NCI-H82 treated with DMSO at 0.1 percent for 48 hours (cell line): Measurements from ENCODE around the gene NME4.
"Not testable (repeated sequence)": the region's sequence is repeated elsewhere in the genome, so short reads cannot be mapped to it uniquely, and the experiment has no call there.

Source experiments
- DNase-seq: peaks from one replicate; lab custom pipeline; 2025; ENCODE audit not compliant: unreplicated experiment; lab: John Stamatoyannopoulos, UW

Gene NME4

GRCh38 chr16:375927-376816 is 20.8 kb upstream of the NME4 start:
- no peak for DNase-seq

GRCh38 chr16:376817-377418 is 20.1 kb upstream of the NME4 start:
- DNase-seq, result no peak

- DNase-seq, result no peak
Measured at GRCh38 chr16:377419-377951, 19.5 kb upstream of the NME4 start.

GRCh38 chr16:378113-378820 is 18.7 kb upstream of the NME4 start:
- DNase-seq, result not testable (repeated sequence)

GRCh38 chr16:378821-379182 is 18.2 kb upstream of the NME4 start:
- DNase-seq, result no peak

GRCh38 chr16:379183-379960 is 17.6 kb upstream of the NME4 start:
- DNase-seq, result no peak

- DNase-seq, result no peak
Measured at GRCh38 chr16:379961-380761, 16.8 kb upstream of the NME4 start.

- no peak for DNase-seq
Measured at GRCh38 chr16:380762-381011, 16.3 kb upstream of the NME4 start.

GRCh38 chr16:381012-381788 is 15.8 kb upstream of the NME4 start:
- no peak for DNase-seq

GRCh38 chr16:381789-382717 is 14.9 kb upstream of the NME4 start, which contains the start of gene PGAP6:
Gene PGAP6, minus strand, starts transcription at chr16:381978. Its CDS starts 157 bp downstream, at chr16:381821.
- DNase-seq, result no peak

GRCh38 chr16:383326-384051 is 13.5 kb upstream of the NME4 start:
- no peak for DNase-seq

GRCh38 chr16:386641-387156 is 10.3 kb upstream of the NME4 start:
- DNase-seq, result no peak

GRCh38 chr16:387761-388666 is 9.0 kb upstream of the NME4 start:
- not testable (repeated sequence) for DNase-seq

GRCh38 chr16:389352-389751 is 7.6 kb upstream of the NME4 start:
- DNase-seq, result no peak

GRCh38 chr16:391885-392335 is 5.1 kb upstream of the NME4 start:
- no peak for DNase-seq

- DNase-seq, result no peak
Measured at GRCh38 chr16:392450-393030, 4.5 kb upstream of the NME4 start.
